Tibial nerve (tissue), 4 donors: ENCODE data around the gene CCNE1. TPM values are rescaled to one million over a fixed set of nuclear protein-coding genes. Genes with fewer than 3 reads are reported as not detected.

Experiments
- DNase-seq, 2 donors: peaks; one replicate each; pipeline ENCODE4 v3.0.0-alpha.2; 2019; ENCODE audit warnings: low spot score in 2 of 2
- H3K27ac ChIP-seq, 4 donors: fragments of 200-600 bp; sonication (generic) in 3 of 4; one replicate each; pipeline ENCODE4 v1.5.1; 2017 to 2019; ENCODE audit warnings: mild to moderate bottlenecking in 1 of 4
- H3K27me3 ChIP-seq, 2 donors: fragments of 200-600 bp; sonication (generic) in 1 of 2; one replicate each; pipeline versions ENCODE4 v1.5.1 to v1.6.0; 2017 to 2019
- H3K36me3 ChIP-seq, 3 donors: fragments of 200-600 bp; sonication (generic); one replicate each; pipeline ENCODE4 v1.5.1; 2018 to 2019
- H3K4me1 ChIP-seq, 4 donors: fragments of 200-600 bp; sonication (generic) in 3 of 4; one replicate each; pipeline ENCODE4 v1.5.1; 2017 to 2019
- H3K4me3 ChIP-seq, 4 donors: fragments of 200-600 bp; sonication (generic) in 3 of 4; one replicate each; pipeline ENCODE4 v1.5.1; 2017 to 2019; ENCODE audit warnings: mild to moderate bottlenecking in 1 of 4, moderate library complexity in 1 of 4
- H3K9me3 ChIP-seq, 4 donors: fragments of 200-600 bp; sonication (generic) in 3 of 4; one replicate each; pipeline ENCODE4 v1.5.1; 2017 to 2019
- CTCF ChIP-seq, 5 experiments: fragments of 200-600 bp in 3 of 5; fragments of 450-650 bp in 2 of 5; sonication (generic) in 3 of 5; IDR thresholded peaks; one replicate each; pipeline ENCODE4 v1.5.1; 2016 to 2019; ENCODE audit warnings: antibody characterized with exemption in 5 of 5, mild to moderate bottlenecking in 3 of 5, moderate library complexity in 2 of 5
- EP300 ChIP-seq, 2 donors: sonication (generic); formaldehyde crosslinking; IDR thresholded peaks; one replicate each; pipeline ENCODE4 v1.6.1; 2017; ENCODE audit warnings: antibody characterized with exemption in 2 of 2, mild to moderate bottlenecking in 1 of 2
- POLR2A ChIP-seq, 2 donors: fragments of 450-650 bp; IDR thresholded peaks; one replicate each; pipeline ENCODE4 v1.6.1; 2017; ENCODE audit warnings: antibody characterized with exemption in 2 of 2, mild to moderate bottlenecking in 2 of 2, moderate library complexity in 2 of 2
- WGBS, 2 donors: methylation state at CpG; one replicate each; pipeline ENCODE4 v1.1.5; 2018; 5-methylcytosine and 5-hydroxymethylcytosine counted together
- total RNA-seq, 4 donors: library from RNA; depleted of rRNA; stranded (reverse); fragments of >200 nt; gene quantifications; one replicate each; pipeline ENCODE4 v1.1.0, GENCODE V29; 2016

Gene CCNE1
- total RNA-seq, 4 donors from 2014 or later: 0.60 to 4.9 (median 3.8) TPM

- Histone ChIP-seq H3K27ac (no peak overlapping the region), H3K4me1 (no peaks in the 10 kb centered on the region), H3K27me3 (peaks cover 0 to 19% of the 10 kb centered on the region in 2 donors), H3K36me3 (no peaks in the 10 kb centered on the region), H3K9me3 (no peaks in the 10 kb centered on the region), H3K4me3 (no peak overlapping the region)
- DNase-seq: no peak
- TF ChIP-seq EP300 (IDR thresholded peaks at IDR 0.05) (no peak), CTCF (IDR thresholded peaks at IDR 0.05) (no peak), POLR2A (IDR thresholded peaks at IDR 0.05) (no peak)
- WGBS, 2 donors: 84 to 85% methylated on average over 6 of the region's 6 CpGs
These were observed 42.2 kb downstream of the CCNE1 start for GRCh38 chr19:29854033-29854432.

- H3K27ac ChIP-seq: no peak overlapping the region
- H3K27me3 ChIP-seq: peaks cover 0 to 19% of the 10 kb centered on the region in 2 donors
- no peak for DNase-seq
- no peaks in the 10 kb centered on the region for H3K9me3 ChIP-seq
- 88 to 95% methylated on average over 4 of the region's 4 CpGs for WGBS, 2 donors
- TF ChIP-seq EP300 (IDR thresholded peaks at IDR 0.05): no peak
- no peak for TF ChIP-seq CTCF (IDR thresholded peaks at IDR 0.05)
- no peak for TF ChIP-seq POLR2A (IDR thresholded peaks at IDR 0.05)
- no peaks in the 10 kb centered on the region for H3K36me3 ChIP-seq
- no peaks in the 10 kb centered on the region for H3K4me1 ChIP-seq
- H3K4me3 ChIP-seq: no peak overlapping the region
These were observed 43.3 kb downstream of the CCNE1 start for GRCh38 chr19:29855087-29855486.

GRCh38 chr19:29855741-29856500 lies 44.1 kb downstream of the CCNE1 start:
- Histone ChIP-seq H3K27ac (no peak overlapping the region), H3K27me3 (peaks cover 0 to 19% of the 10 kb centered on the region in 2 donors), H3K4me3 (no peak overlapping the region), H3K36me3 (no peaks in the 10 kb centered on the region), H3K4me1 (no peaks in the 10 kb centered on the region), H3K9me3 (no peaks in the 10 kb centered on the region)
- no peak for TF ChIP-seq EP300 (IDR thresholded peaks at IDR 0.05)
- TF ChIP-seq POLR2A (IDR thresholded peaks at IDR 0.05): no peak
- TF ChIP-seq CTCF (IDR thresholded peaks at IDR 0.05): no peak
- DNase-seq: no peak
- WGBS, 2 donors: 76 to 78% methylated on average over 20 of the region's 20 CpGs

GRCh38 chr19:29858000-29858596 lies 46.3 kb downstream of the CCNE1 start:
- Histone ChIP-seq H3K36me3 (no peaks in the 10 kb centered on the region), H3K27ac (no peak overlapping the region), H3K9me3 (no peaks in the 10 kb centered on the region), H3K27me3 (peaks cover 0 to 37% of the 10 kb centered on the region in 2 donors), H3K4me1 (no peaks in the 10 kb centered on the region), H3K4me3 (no peak overlapping the region)
- no peak for DNase-seq
- TF ChIP-seq POLR2A (IDR thresholded peaks at IDR 0.05): no peak
- TF ChIP-seq EP300 (IDR thresholded peaks at IDR 0.05): no peak
- peak in 2 of 5 experiments; percentile 21 to 29 for TF ChIP-seq CTCF (IDR thresholded peaks at IDR 0.05)
- 28 to 34% methylated on average over 9 of the region's 9 CpGs for WGBS, 2 donors

GRCh38 chr19:29858621-29859020 lies 46.8 kb downstream of the CCNE1 start:
- DNase-seq: no peak
- no peak overlapping the region for H3K27ac ChIP-seq
- H3K4me1 ChIP-seq: no peaks in the 10 kb centered on the region
- H3K9me3 ChIP-seq: no peaks in the 10 kb centered on the region
- 39 to 48% methylated on average over 6 to 10 of the region's 13 CpGs for WGBS, 2 donors
- H3K4me3 ChIP-seq: no peak overlapping the region
- peaks cover 0 to 41% of the 10 kb centered on the region in 2 donors for H3K27me3 ChIP-seq
- TF ChIP-seq CTCF (IDR thresholded peaks at IDR 0.05) (no peak), EP300 (IDR thresholded peaks at IDR 0.05) (no peak), POLR2A (IDR thresholded peaks at IDR 0.05) (no peak)
- H3K36me3 ChIP-seq: no peaks in the 10 kb centered on the region
